Posterior vena cava (tissue), 2 donors: ENCODE data around the gene KRTAP5-3. TPM values are rescaled to one million over a fixed set of nuclear protein-coding genes. Genes with fewer than 3 reads are reported as not detected.
A peak's percentile ranks its signal among the peaks of the same experiment; 100 is the strongest.

Experiments used
- DNase-seq: peaks from one replicate; pipeline ENCODE4 v3.0.0-alpha.2; 2020; ENCODE audit warnings: low spot score
- intact Hi-C, 2 donors: fragments of 100-400 bp; cut with DNase I; formaldehyde crosslinking; loops; one replicate each; pipeline versions ENCODE4 v1.14.1 to v1.14.2; 2022 to 2023
- total RNA-seq, 2 donors: library from RNA; stranded (reverse); fragmentation: NEBNext Ultra II Directional; extraction: Animal tissue kit (Norgen Biotek cat#: 25700); gene quantifications; one replicate each; pipeline ENCODE4 v1.2.1, GENCODE V29; 2021
- donor health status: DM: yes; HTN: yes; CAD: no.
- donor health status: DM: yes; HTN: yes; CAD: no.

KRTAP5-3 gene
- total RNA-seq, 2 donors from 2014 or later, result not detected

- intact Hi-C loops, result no loop called here
- DNase-seq, result no peak
These were observed 48.1 kb downstream of the KRTAP5-3 start for GRCh38 chr11:1560002-1560648.

DNA sequence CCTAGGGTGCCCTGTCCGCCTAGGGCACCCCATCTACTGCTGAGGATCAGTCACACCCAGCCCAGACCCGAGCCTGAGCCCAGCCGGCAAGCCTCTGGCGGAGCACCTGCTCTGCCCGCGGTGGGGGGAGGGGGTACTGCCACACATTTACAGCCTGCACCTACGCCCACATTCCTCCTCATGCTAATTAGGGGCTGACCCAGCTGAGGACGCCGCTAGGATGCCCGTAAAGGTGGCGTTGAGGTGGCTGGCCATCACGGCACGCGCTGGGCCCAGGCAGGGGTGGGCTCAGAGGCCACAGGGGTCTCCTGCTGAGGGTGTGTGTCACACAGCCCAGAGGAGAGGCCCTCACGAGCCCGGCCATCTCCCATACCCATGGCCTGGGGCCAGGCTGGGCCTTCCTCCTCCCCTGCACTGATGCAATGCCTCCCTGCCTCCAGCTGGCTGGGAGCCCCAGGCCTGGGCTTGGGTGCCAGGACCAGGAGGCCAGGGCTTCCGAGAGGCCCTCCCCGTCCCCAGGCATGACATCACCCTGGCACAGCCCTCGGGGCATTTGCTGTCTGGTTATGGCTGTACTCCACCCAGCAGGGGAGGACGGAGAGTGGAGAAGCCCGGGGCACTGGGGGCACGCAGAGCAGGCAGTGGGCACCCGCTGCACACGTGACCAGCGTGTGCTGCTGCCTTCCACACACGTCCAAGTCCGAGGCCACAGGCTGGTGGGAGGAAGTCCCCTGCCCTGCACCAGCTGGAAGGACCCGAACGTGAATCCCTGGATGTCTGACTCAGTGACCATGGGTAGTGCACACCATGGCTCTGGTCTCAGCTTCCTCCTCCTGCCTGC, 48.9 kb downstream of the KRTAP5-3 start:
- intact Hi-C loops, result loop anchor here in 1 of 2 donors (10.0 kb wide), 1 partner anchor 835 kb away; no protein-coding TSS in a partner anchor
- peak; percentile 95 for DNase-seq

GRCh38 chr11:1558775-1559110, 49.5 kb downstream of the KRTAP5-3 start:
- intact Hi-C loops, result loop anchor here in 1 of 2 donors (10.0 kb wide), 1 partner anchor 836 kb away; no protein-coding TSS in a partner anchor
- DNase-seq, result no peak

GRCh38 chr11:1557904-1558774, 50.1 kb downstream of the KRTAP5-3 start:
- intact Hi-C loops, result loop anchor here in 1 of 2 donors (10.0 kb wide), 1 partner anchor 837 kb away; no protein-coding TSS in a partner anchor
- peak; percentile 88 for DNase-seq

Other genes starting within 250 kb of the KRTAP5-3 start
- gene BRSK2, start 218.5 kb downstream of the KRTAP5-3 start, total RNA-seq, result 1 to 10 TPM in 1 of 2 donors, under 1 TPM in 1; 0.81 to 1.0 TPM
- gene MOB2, start 121.7 kb downstream of the KRTAP5-3 start, total RNA-seq, result 10 to 100 TPM; 47.5 to 57.2 TPM
- gene DUSP8, start 36.2 kb downstream of the KRTAP5-3 start, total RNA-seq, result 10 to 100 TPM; 11.0 to 19.4 TPM
- not detected for gene KRTAP5-1, start 23.2 kb downstream of the KRTAP5-3 start, total RNA-seq
- not detected for gene KRTAP5-2, start 10.2 kb downstream of the KRTAP5-3 start, total RNA-seq
- not detected for gene KRTAP5-4, start 13.7 kb upstream of the KRTAP5-3 start, total RNA-seq
- not detected for gene KRTAP5-5, start 21.3 kb upstream of the KRTAP5-3 start, total RNA-seq
- not detected for gene KRTAP5-6, start 88.7 kb upstream of the KRTAP5-3 start, total RNA-seq
- 1 to 10 TPM; 1.4 to 2.4 TPM for gene IFITM10, start 142.1 kb upstream of the KRTAP5-3 start, total RNA-seq
- gene CTSD, start 155.5 kb upstream of the KRTAP5-3 start, total RNA-seq, result 100 to 1,000 TPM; 351 to 519 TPM
- gene SYT8, start 226.5 kb upstream of the KRTAP5-3 start, total RNA-seq, result not detected
- gene TNNI2, start 230.5 kb upstream of the KRTAP5-3 start, total RNA-seq, result 1 to 10 TPM; 1.0 to 1.3 TPM
- gene LSP1, start 244.6 kb upstream of the KRTAP5-3 start, total RNA-seq, result 100 to 1,000 TPM in 1 of 2 donors, 10 to 100 TPM in 1; 39.1 to 122 TPM